ENCODE data around the gene SHF.

SHF gene

GRCh38 chr15:45225506-45226273, 37.9 kb upstream of the SHF start:
- TF ChIP-seq CTCF (IDR thresholded peaks at IDR 0.05) = no peak

GRCh38 chr15:45224621-45225217, 37.0 kb upstream of the SHF start:
- no peak for TF ChIP-seq CTCF (IDR thresholded peaks at IDR 0.05)

GRCh38 chr15:45221967-45222366, 34.2 kb upstream of the SHF start:
- no peak for TF ChIP-seq CTCF (IDR thresholded peaks at IDR 0.05)

GRCh38 chr15:45221053-45221599, 33.4 kb upstream of the SHF start:
- TF ChIP-seq CTCF (IDR thresholded peaks at IDR 0.05) = no peak

GRCh38 chr15:45212493-45212892, 24.7 kb upstream of the SHF start:
- TF ChIP-seq CTCF (IDR thresholded peaks at IDR 0.05) = no peak

GRCh38 chr15:45205192-45205591, 17.4 kb upstream of the SHF start:
- TF ChIP-seq CTCF (IDR thresholded peaks at IDR 0.05) = peak; percentile 96

GRCh38 chr15:45203182-45203581, 15.4 kb upstream of the SHF start:
- no peak for TF ChIP-seq CTCF (IDR thresholded peaks at IDR 0.05)

All from LNCAP (cell line).